Embryonic facial prominence (tissue), 1 donor: ENCODE results near the gene LGMN.
"Not testable (repeated sequence)": the region's sequence is repeated elsewhere in the genome, so short reads cannot be mapped to it uniquely, and the experiment has no call there.

Experiments used
- DNase-seq: peaks from one replicate; pipeline ENCODE4 v3.0.0-alpha.2; 2016; ENCODE audit errors: extremely low spot score

LGMN gene

DNA sequence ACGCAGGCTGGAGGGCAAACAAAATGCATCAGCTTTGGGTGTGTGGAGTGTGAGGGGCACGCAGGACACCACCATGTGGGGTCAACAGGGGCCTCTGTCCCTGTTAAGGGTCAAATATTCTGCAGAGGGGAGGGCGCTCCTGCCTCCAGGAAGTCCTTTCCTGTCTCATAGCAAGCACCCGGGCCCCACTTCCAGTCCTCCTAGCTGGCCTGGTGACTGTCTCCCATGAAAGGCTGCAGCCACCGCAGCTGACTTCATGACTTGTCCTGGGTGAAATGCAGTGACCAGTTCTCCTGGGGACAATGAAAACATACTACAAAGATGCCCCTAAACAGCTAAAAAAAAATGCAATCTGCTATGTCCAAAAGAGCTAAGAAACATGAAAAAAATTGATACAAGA, 53.6 kb downstream of the LGMN start:
- no peak for DNase-seq

DNA sequence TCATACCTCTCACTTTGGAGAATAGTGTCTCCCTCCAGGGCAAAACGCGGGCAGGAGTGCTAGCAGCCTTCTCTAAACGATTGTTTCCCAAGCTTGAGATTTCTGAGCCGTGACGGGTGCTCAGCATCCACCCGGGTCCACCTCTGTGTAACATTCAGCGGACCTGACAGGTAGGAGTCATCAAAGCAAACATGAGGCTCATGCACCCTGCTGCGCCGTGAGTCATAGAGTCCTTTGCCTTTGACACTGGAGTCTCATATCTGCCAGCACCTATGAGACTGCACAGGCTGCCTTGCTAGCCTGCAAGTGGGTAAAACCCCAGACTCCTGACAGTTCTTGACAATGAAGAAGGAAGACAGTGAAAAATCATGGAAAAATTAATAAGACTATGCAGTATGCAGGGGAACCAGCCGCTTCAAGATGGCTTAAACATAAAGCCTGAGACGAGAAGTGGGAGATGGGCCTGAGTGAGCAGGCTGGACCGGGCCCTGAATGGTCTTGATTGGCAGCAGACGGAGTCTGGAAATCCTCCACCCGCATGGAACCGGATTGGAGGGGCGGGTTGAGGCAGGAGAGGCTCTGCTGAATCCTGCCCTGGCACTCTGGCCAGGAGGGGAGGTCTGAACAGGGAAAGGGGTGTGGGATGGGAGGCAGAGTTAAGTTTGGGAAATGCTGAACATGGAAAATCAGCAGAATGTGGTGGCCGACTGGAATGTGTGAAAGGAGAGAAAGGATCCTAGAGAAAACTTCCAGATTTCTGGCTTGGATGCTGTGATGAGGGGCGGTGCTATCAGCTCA, 54.2 kb downstream of the LGMN start:
- no peak for DNase-seq

DNA sequence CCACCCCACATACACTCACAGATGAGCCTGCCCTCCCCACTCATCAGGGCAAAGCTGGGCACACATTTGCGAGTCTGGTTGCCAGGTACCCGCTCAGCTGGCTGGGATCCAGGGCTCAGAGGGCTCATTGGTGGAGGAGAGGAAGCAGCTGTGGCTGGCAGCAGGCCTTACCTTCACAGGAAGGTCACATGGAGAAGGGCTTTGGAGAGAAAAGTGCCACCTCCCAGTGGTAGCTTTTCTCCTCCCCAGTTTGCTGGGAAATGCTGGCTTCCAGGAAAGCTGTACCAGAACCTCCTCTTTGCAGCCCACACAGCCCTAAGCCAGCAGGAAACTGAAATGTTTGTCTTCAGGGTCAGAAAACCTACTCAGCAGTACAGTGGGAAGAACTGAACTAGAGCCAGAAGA, 55.6 kb downstream of the LGMN start:
- no peak for DNase-seq

DNA sequence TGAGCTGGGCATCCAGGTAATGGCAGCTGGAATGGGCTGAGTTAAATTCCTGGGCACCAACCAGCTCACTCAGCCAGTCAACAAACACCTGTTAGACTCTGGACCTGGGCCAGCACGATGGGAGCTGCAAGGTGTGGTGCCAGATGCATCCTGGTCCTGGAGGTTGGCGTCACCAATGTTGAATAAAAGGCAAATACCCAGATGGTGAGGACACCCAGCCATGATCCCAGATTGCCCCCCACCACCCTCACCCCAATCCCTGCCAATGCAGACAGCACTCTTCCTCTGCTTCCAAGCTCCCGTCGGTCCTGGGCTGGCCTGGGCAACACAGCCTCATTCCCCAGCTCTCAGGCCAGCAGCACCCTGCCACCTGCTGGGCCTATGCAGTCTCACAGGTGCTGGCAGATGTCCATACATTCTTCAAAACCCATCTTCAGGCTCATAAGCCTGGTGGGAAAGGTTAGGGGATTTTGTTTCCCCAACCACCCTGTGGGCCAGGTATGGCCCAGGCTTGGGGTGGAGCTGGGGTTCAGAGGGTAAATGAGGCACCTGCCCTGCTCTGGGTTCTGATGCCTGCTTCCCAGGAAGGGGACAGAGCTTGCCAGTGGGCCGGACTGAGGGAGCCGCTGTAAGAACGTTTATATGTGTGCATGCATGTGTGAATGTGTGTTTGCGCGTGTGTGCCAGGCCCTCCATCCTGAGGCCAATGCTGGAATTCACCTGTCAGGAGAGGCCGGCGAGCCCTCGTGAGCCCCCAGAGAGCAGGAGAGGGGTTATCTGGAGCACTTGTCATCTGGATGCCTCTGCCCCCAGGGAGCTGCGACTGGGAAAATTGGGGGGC, 58.0 kb downstream of the LGMN start:
- no peak for DNase-seq

GRCh38 chr14:92688434-92689375, 59.7 kb downstream of the LGMN start:
- no peak for DNase-seq

- no peak for DNase-seq
These were observed 60.6 kb downstream of the LGMN start for GRCh38 chr14:92687681-92688433.

DNA sequence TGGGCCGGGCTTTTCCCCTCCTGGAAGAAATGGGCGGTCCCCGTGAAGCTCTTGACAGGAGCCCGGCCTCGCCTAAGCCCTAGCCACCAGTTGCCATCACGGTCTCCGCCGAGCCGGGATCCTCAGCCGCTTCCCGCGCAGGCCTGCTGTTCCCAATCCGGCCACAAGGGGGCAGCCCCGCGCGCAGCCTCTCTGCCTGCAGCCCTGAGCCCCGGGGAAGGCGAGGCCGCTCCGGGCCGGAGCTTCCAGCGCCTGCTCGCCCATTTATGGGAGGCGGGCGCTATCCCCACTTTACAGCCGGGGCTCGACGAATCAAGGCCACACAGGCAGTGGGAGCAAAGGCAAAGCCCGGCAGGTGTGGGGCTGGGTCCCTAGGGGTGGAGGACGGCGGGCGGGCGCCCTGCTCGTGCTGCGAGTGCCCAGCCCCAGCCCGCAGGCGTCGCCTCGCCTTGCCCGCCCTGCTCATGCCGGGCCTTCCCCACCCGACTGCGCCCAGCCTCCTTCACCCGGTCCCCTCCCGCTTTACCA, 61.5 kb downstream of the LGMN start:
- DNase-seq: peak; percentile 29

GRCh38 chr14:92686411-92686899, 62.0 kb downstream of the LGMN start:
- no peak for DNase-seq

DNA sequence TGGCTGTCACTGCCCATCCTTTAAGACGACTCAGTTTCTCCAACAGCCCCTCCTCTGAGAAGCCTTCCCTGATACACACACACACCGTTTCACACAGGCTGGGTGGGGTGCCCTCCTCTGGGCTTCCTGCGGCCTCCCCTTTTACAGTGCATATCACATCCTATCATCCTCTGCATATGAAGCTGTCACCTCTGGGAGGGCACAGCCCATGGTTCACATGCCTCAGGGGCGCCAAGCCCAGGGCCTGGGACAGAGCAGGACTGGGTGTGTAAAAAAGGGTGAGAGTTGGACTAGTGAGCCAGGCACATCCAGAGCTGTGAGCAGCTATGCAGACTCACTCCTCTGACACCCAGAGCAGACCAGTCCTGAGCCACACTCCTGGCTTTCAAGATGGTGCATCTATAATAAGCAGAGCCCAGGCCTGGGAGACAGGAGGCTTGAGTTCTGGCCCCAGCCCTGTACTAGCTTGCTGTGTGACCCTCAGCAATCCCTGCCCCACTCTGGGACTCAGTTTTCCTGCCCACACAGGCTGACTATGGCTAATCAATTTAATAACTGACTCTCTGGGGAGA, 62.6 kb downstream of the LGMN start:
- DNase-seq: no peak

DNA sequence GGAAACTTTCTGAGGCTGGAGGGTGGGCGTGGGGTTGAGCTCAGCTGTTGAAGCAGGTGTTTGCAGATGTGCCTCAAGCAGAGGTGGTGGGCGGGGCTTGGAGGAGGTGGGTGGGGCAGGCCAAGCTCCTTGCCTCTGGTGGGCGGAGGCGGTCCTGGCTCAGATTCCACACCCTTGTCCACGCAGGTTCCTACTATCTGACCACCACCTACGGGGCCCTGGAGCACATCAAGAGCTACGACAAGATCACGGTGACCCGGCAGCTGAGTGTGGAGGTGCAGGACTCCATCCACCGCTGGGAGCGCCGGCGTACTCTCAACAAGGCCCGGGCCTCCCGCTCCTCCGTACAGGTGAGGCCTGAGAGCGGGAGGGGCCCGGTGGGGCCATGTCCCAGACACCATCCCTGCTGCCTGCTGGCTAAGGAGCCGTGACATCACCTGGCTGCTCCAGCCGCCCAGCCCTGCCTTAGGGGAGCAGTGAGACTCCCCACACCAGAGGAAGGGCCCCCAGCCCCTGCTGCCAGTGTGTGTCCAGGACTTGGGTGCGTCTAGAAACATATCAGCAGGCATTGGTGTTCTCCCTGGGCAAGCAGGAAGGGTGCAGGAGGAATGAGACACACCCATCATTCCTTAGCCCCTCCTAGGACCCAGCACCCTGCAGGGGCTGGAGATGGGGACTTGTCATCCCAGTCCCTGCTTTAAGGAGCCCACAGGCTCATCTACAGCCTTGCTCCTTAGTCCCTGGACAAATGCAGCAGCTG, 63.4 kb downstream of the LGMN start:
- DNase-seq: no peak

- DNase-seq: no peak
These were observed 65.4 kb downstream of the LGMN start for GRCh38 chr14:92683041-92683440.

- peak; percentile 53 for DNase-seq
These were observed 67.4 kb downstream of the LGMN start for GRCh38 chr14:92680781-92681650.

DNA sequence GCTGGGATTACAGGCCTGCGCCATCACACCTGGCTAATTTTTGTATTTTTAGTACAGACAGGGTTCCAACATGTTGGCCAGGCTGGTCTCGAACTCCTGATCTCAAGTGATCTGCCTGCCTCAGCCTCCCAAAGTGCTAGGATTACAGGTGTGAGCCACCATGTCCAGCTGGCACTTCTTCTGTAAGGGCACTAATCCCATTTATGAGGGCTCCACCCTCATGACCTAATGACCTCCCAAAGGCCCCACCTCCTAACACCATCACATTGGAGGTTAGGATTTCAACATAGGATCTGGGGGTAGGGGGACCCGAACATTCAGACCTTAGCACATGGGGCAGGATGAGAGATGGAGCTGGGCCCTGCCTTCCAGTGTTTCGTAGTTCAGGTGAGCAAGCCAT, 68.1 kb downstream of the LGMN start:
- not testable (repeated sequence) for DNase-seq

DNA sequence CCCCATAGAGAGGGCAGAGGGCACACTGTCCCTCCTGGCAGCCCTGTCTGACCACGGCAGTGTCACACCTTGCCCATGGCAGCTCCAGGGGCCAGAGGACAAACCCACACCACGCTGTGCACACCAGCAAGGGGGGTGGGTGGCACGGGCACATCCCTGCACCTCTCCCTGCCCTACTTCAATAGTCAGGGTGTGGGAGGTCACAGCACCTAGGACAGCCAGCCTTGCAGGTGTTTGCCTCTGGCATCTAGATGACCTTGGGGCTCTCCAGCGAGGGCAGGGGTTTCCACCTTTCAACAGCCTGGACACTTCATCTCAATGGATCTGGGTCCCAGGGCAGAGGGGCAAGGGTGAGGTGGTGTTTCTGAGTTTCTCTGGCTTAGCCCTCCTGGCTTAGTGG, 69.2 kb downstream of the LGMN start:
- DNase-seq: no peak

DNA sequence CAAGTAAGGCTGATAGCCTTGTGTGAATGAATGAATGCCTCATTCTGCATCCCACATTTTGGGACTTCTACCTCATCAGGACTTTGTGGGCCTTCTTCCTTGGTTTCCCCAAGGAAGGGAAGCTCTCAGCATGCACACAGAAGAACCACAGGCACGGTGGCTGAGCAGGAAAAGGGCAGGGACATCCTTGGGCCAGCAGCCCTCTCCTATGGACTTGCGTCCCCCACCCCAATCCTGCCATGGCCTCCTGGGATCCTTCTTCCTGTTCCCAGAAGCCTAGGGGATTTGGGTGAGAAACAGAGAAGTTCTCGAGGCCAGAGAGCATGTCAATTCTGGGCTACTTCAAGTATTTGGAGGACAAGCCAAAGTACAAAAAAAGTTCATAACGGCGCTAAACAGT, 69.7 kb downstream of the LGMN start:
- no peak for DNase-seq

DNA sequence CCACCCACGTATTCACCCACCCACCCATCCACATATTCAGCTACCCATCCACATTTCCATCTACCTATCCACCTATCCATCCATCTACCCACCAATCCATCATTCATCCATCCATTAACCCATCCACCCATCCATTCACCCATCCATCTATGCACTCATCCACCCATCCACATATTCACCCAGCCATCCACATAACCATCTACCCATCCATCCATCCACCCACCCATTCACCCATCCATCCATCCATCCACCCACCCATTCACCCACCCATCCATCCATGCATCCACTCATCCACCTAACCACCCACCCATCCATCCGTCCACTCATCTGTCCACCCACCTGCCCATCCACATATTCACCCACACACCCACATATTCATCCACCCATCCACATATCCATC, 70.5 kb downstream of the LGMN start:
- DNase-seq: no peak

- no peak for DNase-seq
These were observed 71.2 kb downstream of the LGMN start for GRCh38 chr14:92677087-92677668.

GRCh38 chr14:92676403-92677086, 71.9 kb downstream of the LGMN start:
- DNase-seq: no peak
